HL-60/S4 treated with retinoic acid at 250 ng/mL for 4 days and 3 days (cell line): ENCODE measurements around the gene ZHX3.
"Not testable (repeated sequence)": the region's sequence is repeated elsewhere in the genome, so short reads cannot be mapped to it uniquely, and the experiment has no call there.

Source experiments
- in situ Hi-C: fragments of 300-500 bp; cut with MboI; formaldehyde crosslinking; loops from 2 replicates; pipeline ENCODE4 v1.7.0; 2022; ENCODE audit warnings: low sequenced_read_pairs

ZHX3 gene

DNA sequence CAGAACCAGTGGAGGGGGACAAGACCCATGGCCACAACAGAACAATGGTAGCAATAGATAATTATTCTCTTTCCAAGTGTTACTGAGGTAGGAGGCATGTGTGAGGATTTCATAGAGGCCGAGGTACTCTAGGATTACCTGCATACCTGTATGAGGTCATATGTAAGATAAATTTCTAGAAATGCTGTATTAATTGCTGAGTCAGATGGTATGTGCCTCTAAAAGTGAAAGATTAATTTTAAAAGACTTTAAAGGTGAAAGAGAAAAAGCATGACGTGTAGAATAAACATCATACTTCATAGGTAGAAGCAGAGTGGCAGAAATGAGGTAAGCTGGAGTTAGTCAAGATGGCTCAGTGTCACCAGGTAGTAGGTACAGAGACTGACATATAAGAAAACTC is 51.6 kb downstream of the ZHX3 start:
- in situ Hi-C loops = no loop called here

GRCh38 chr20:41264819-41265218 is 52.7 kb downstream of the ZHX3 start:
- in situ Hi-C loops = no loop called here

DNA sequence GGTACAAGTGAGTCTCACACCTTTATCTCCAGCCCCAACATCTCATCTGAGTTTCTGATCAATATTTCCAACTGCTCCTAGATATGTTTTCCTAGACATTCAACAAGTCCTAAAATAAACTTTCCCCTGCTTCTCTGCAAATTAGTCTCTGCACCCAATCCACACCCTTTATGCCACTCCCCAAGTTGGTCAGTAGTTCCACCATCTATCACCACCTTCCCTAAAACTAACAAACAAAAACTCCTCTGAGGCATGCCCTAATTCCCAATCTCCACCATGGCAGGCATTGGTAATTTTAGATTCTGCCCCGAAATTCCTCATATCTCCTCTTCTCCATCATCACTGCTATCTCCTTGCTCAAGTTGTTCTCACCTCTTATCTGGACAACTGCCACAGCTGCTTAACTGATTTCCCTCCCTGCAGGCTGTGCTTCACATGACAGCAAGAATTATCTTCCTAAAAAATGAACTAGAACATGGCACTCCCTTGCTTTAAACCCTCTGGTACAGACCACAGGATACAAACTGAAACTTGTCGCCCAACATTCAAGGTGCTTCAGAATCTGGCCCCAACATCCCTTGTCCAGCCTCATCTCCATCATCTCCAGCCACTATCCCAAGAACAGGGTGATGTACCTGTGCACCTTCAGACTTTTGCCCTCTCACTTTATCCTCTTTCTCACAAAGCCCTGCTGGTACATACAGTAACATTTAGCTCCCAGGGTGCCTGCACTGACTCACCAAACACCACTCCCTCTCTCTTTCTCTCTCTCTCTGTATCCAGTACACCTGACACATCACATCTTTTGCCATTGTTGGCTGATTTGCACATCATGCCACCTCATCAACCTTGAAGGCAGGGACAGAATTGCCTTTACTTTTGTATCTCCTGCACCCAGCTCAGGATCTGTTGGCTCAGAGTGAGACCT is 55.5 kb downstream of the ZHX3 start:
- in situ Hi-C loops = no loop called here

GRCh38 chr20:41261260-41261659 is 56.3 kb downstream of the ZHX3 start:
- in situ Hi-C loops = no loop called here

- in situ Hi-C loops = no loop called here
Observed at GRCh38 chr20:41260734-41261220, 56.8 kb downstream of the ZHX3 start.

DNA sequence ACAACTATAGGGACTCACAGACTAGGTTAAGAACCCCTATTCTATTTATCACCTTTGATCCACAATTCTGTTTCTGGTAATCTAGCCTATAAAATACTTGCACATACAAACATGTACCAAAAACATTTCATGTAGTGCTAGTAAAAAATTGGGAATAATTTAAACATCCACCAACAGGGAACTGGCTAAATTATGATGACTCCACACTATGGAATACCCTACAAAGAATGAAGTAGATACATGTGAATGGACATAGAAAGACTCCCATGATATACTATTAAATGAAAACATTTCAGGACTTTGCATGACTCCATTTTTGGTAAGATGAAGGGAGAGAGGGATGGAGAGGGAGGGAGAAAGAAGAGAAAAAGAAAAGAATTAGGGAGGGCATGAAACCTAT is 58.2 kb downstream of the ZHX3 start:
- in situ Hi-C loops = no loop called here

GRCh38 chr20:41258474-41258873 is 59.1 kb downstream of the ZHX3 start:
- in situ Hi-C loops = no loop called here

DNA sequence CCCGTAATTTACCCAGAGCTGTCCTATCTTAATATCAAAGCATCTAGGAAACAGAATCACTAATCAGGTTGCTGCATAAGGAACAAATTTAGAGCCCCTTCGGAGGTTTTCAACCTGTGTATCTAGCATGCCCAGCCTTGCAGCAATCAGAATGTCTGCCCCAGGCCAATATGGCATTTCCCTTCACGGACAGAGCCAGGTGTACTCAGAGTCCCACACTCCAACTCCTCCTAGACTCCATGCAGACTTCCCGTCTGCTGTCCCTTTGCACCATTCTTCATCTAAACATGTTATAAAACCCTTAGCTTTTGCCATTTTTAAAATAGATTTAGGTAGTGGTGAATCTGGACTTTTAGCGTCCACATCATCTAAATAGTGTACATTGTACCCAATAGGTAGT is 61.0 kb downstream of the ZHX3 start:
- in situ Hi-C loops = no loop called here

- in situ Hi-C loops = no loop called here
Observed at GRCh38 chr20:41255655-41256054, 61.9 kb downstream of the ZHX3 start.

DNA sequence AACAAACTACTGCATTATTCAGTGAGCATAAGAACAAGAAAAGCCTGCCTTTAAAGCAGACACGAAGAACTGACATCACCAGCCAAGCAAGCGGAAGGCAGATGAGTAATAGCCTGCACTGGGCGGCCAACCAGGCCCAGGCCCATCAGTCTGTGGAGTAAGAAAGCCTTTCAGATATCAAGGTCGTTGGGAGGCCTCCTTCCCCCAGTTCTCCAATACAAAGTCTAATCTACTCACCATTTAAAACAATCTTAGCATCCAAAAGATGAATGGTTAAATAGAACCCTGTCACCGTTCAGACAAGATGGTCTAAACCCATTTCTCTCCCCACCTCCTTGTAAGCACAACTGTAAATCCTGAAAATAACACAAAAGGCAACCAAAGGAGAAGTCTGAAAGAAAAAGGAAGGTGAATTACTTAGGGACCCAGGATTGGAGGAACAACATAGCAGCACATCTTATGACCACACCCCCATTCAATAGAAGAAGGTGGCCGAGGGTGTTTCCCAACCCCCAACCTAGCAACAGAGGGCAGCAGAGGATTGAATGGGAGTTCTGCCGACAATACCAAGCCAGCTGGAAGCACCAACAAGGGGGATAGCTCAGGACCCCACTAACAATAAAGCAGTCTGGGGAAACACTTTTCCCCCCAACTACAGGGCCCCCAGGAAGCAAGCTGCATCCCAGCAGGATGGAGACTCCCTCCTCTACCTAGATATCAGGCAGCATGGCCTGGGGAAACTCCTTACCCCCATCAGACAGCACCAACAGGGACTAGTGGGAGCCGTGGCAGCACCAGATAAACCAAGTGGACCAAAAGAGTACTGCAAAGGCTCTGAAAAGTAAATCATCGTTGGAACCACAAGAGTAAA is 67.9 kb downstream of the ZHX3 start:
- in situ Hi-C loops = no loop called here

DNA sequence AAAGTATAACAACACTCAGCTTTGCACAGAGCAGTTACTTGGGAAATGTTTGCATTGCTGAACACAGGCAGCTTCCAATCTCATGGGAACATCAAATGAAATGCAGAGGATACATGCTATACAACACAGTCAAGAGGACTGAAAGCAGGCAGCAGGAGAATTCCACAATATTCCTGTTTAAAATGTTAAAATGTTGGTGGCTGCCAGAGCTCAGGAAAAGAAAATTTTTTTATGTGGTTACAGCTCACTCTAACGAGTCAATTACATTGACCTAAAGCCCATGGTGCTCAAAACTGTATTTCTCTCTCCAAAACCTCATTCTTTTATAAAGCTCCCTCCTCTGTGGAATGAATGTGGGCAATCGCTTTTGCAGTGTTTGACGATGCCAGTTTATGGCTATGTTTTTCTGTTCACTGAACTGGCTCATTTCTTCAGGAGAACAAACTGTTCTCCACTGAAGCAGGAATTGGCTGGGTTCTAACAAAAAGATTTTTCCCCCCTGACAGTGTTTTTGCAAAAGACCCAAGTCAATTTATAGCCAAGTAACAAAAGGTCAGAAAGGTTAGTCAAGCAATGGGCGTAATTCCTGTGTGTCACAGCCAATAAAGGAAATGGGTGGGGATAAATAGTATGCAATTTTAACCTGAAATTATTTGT is 69.0 kb downstream of the ZHX3 start:
- in situ Hi-C loops = no loop called here

DNA sequence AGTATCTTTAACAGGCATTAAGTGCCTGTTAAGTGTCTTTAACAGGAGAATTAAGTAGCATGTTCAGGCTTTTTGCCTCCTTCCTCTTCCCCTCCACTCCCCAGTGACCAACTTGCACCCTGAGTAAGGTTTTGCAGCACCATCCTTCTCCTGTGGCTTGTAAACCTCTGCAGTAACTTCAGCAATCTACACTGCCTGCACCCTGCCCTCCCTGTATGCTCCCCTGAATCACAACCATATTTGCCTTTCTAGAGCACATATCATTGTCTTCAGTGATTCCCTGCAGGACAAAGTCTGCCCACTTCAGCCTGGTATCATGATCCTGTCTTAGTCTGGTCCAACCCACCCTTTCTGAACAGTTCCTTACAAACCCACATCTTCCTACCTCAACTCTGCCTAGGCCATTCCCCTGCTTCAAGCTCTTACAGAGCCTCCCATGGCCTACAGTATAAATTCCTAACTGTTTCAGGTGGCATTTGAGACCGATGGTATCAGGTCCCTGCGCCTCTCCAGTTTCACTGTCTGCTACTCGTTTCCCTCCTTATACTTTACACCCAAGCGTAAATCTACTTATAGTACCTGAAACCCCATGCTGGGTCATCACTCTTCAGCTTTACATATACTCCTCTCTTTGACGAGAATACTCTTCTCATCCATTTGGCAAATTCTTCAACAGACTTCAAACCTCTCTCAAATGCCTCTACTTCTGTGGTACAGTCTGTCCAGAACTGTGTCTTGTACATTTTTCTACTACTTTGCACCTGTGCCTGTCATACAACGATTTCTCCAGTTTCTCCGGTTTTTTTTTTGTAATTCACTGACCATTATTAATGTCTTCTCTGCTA is 69.8 kb downstream of the ZHX3 start:
- in situ Hi-C loops = no loop called here

- in situ Hi-C loops = no loop called here
Observed at GRCh38 chr20:41245086-41245707, 72.3 kb downstream of the ZHX3 start.

GRCh38 chr20:41242807-41243206 is 74.7 kb downstream of the ZHX3 start:
- in situ Hi-C loops = no loop called here

- in situ Hi-C loops = no loop called here
Observed at GRCh38 chr20:41242352-41242751, 75.2 kb downstream of the ZHX3 start.

DNA sequence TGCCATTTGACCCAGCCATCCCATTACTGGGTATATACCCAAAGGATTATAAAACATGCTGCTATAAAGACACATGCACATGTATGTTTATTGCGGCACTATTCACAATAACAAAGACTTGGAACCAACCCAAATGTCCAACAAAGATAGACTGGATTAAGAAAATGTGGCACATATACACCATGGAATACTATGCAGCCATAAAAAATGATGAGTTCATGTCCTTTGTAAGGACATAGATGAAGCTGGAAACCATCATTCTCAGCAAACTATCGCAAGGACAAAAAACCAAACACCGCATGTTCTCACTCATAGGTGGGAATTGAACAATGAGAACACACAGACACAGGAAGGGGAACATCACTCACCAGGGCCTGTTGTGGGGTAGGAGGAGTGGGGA is 80.3 kb downstream of the ZHX3 start:
- in situ Hi-C loops = not testable (repeated sequence)

GRCh38 chr20:41236818-41237217 is 80.7 kb downstream of the ZHX3 start:
- in situ Hi-C loops = not testable (repeated sequence)

- in situ Hi-C loops = no loop called here
Observed at GRCh38 chr20:41234546-41234945, 83.0 kb downstream of the ZHX3 start.

GRCh38 chr20:41234041-41234440 is 83.5 kb downstream of the ZHX3 start:
- in situ Hi-C loops = no loop called here
